Smooth muscle cell (in vitro differentiated cells): ENCODE measurements around the gene MYO18A. TPM values are rescaled to one million over a fixed set of nuclear protein-coding genes. Genes with fewer than 3 reads are reported as not detected.
"Not testable (repeated sequence)": the region's sequence is repeated elsewhere in the genome, so short reads cannot be mapped to it uniquely, and the experiment has no call there.

Experiments
- DNase-seq: peaks from one replicate; lab custom pipeline; 2025; ENCODE audit not compliant: unreplicated experiment; lab: John Stamatoyannopoulos, UW
- H2AFZ ChIP-seq: fragments of 200-600 bp; sonication (generic); 2 replicates; pipeline ENCODE4 v1.6.0; 2016; ENCODE audit warnings: antibody characterized with exemption, low read depth, mild to moderate bottlenecking
- H3F3A ChIP-seq: fragments of 200-600 bp; sonication (generic); 2 replicates; pipeline ENCODE4 v1.6.0; 2017; ENCODE audit warnings: antibody characterized with exemption, low read depth
- H3K27ac ChIP-seq: fragments of 200-600 bp; sonication (generic); 2 replicates; pipeline ENCODE4 v1.5.1; 2016; ENCODE audit warnings: low read depth, mild to moderate bottlenecking
- H3K27me3 ChIP-seq: fragments of 200-600 bp; sonication (generic); 2 replicates; pipeline ENCODE4 v1.6.1; 2016; ENCODE audit warnings: low read depth, mild to moderate bottlenecking
- H3K36me3 ChIP-seq: fragments of 200-600 bp; sonication (generic); 2 replicates; pipeline ENCODE4 v1.5.1; 2016; ENCODE audit warnings: low read depth
- H3K4me1 ChIP-seq: fragments of 200-600 bp; sonication (generic); 2 replicates; pipeline ENCODE4 v1.5.1; 2016; ENCODE audit warnings: low read depth
- H3K4me2 ChIP-seq: fragments of 200-600 bp; sonication (generic); 2 replicates; pipeline ENCODE4 v1.6.0; 2016; ENCODE audit warnings: mild to moderate bottlenecking
- H3K4me3 ChIP-seq: fragments of 200-600 bp; sonication (generic); 2 replicates; pipeline ENCODE4 v1.5.1; 2016; ENCODE audit warnings: mild to moderate bottlenecking
- H3K79me2 ChIP-seq: fragments of 200-600 bp; sonication (generic); 2 replicates; pipeline ENCODE4 v1.6.0; 2016; ENCODE audit warnings: low read depth, mild to moderate bottlenecking
- H3K9ac ChIP-seq: fragments of 200-600 bp; sonication (generic); 2 replicates; pipeline ENCODE4 v1.6.0; 2016; ENCODE audit warnings: low read depth
- H3K9me3 ChIP-seq: fragments of 200-600 bp; sonication (generic); replicated peaks from 2 replicates; pipeline ENCODE4 v1.5.1; 2016; ENCODE audit warnings: low read depth
- H4K20me1 ChIP-seq: fragments of 200-600 bp; sonication (generic); 2 replicates; pipeline ENCODE4 v1.6.0; 2016; ENCODE audit warnings: low read depth
- CTCF ChIP-seq: fragments of 200-600 bp; sonication (generic); IDR thresholded peaks from 2 replicates; pipeline ENCODE4 v1.5.1; 2017; ENCODE audit warnings: borderline replicate concordance, mild to moderate bottlenecking, antibody characterized with exemption; ENCODE audit not compliant: insufficient read depth, poor library complexity, severe bottlenecking
- WGBS: methylation state at CpG from one replicate; pipeline ENCODE4 v1.1.7; 2016; ENCODE audit warnings: low lambda C conversion rate; 5-methylcytosine and 5-hydroxymethylcytosine counted together
- polyA plus RNA-seq: library from polyadenylated mRNA; unstranded; fragments of >200 nt; fragmentation: Nextera tagmentation; extraction: Ambion mirVana; gene quantifications from 2 replicates; pipeline ENCODE4 v1.2.1, GENCODE V29; 2016
- total RNA-seq: library from RNA; depleted of rRNA; stranded (reverse); fragments of >200 nt; gene quantifications from 2 replicates; pipeline ENCODE4 v1.2.3, GENCODE V29; 2014

Gene MYO18A
- total RNA-seq (16.0 and 18.0 TPM in 2 replicates), polyA plus RNA-seq (21.2 and 22.1 TPM in 2 replicates)

GRCh38 chr17:29180034-29180787, at the start of gene MYO18A:
Gene MYO18A, minus strand, starts transcription at chr17:29180398. Its CDS starts 13,458 bp downstream, at chr17:29166940.
- Histone ChIP-seq H3K27ac (no peak within 1 kb of the TSS), H4K20me1 (peaks cover 11% of the 10 kb centered on the region), H2AFZ (peak within 1 kb of the TSS; percentile 95)

GRCh38 chr17:29225396-29225795, 45.2 kb upstream of the MYO18A start:
- Histone ChIP-seq H2AFZ (no peak overlapping the region), H3K4me1 (no peaks in the 10 kb centered on the region), H3K9me3 (no peaks in the 10 kb centered on the region), H3K4me2 (no peak overlapping the region), H3K79me2 (no peaks in the 10 kb centered on the region), H4K20me1 (no peaks in the 10 kb centered on the region), H3K36me3 (no peaks in the 10 kb centered on the region), H3K4me3 (no peak overlapping the region), H3F3A (no peaks in the 10 kb centered on the region), H3K27me3 (no peaks in the 10 kb centered on the region), H3K27ac (no peak overlapping the region), H3K9ac (no peak overlapping the region)
- DNase-seq: no peak
- no peak for TF ChIP-seq CTCF

More at GRCh38 chr17:29180034-29180787, at the start of gene MYO18A:
- Histone ChIP-seq H3K4me2 (peak within 1 kb of the TSS; percentile 94), H3K4me3 (peak within 1 kb of the TSS; percentile 66), H3K4me1 (peaks cover 15% of the 10 kb centered on the region), H3K9me3 (no peaks in the 10 kb centered on the region), H3F3A (no peaks in the 10 kb centered on the region), H3K27me3 (no peaks in the 10 kb centered on the region), H3K9ac (peak within 1 kb of the TSS; percentile 47), H3K36me3 (no peaks in the 10 kb centered on the region), H3K79me2 (peaks cover 7% of the 10 kb centered on the region)
- TF ChIP-seq CTCF: peak; percentile 70
- 4% methylated on average over 29 of the region's 76 CpGs for WGBS
- peak; percentile 61 for DNase-seq

- DNase-seq, H3K9me3 ChIP-seq, H3K79me2 ChIP-seq, H2AFZ ChIP-seq, H3K27me3 ChIP-seq, H4K20me1 ChIP-seq, H3K4me2 ChIP-seq, H3K27ac ChIP-seq, H3F3A ChIP-seq, H3K4me3 ChIP-seq, H3K36me3 ChIP-seq, H3K9ac ChIP-seq, H3K4me1 ChIP-seq: not testable (repeated sequence)
- 98% methylated on average over 11 of the region's 11 CpGs for WGBS
These were observed 41.1 kb upstream of the MYO18A start for GRCh38 chr17:29221338-29221737.

DNA sequence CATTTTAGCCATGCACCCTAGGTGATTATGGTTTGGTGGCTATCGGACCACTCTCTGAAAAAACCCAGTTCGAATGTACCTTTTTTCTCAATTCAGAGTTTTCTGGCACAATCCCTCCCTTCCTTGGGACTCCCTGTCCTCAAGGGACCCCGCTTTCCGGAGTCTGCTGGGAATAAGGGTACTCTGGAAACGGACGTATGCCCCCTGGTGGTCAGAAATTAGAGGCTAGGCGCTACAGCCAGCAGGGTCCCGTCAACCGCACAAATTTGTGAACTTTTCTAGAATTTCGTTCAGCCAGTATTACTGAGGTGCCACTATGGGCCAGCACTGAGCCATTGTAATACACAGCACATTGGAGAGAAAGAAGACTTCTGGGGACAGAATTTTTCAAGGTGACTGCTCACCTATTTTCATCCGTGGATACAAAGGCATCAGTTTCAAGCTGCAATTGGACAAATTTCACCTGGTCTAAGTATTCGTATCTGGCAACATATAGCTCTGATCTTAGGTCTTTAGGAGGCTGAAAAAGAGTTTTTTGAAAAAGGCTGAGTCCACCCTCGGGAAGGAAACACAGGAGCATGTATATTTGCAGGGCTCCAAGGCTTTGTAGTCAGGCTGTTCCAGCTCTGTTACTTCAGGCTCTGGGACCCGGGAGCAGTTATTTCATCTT, 39.3 kb upstream of the MYO18A start:
- Histone ChIP-seq H3K27ac (no peak overlapping the region), H4K20me1 (no peaks in the 10 kb centered on the region), H3K4me2 (no peak overlapping the region), H3K27me3 (no peaks in the 10 kb centered on the region), H3K9me3 (no peaks in the 10 kb centered on the region), H3K79me2 (no peaks in the 10 kb centered on the region), H3K9ac (no peak overlapping the region), H3K36me3 (no peaks in the 10 kb centered on the region), H3K4me3 (no peak overlapping the region), H3K4me1 (no peaks in the 10 kb centered on the region), H2AFZ (peak overlapping the region; percentile 44), H3F3A (no peaks in the 10 kb centered on the region)
- 23% methylated on average over 14 of the region's 14 CpGs for WGBS
- TF ChIP-seq CTCF: peak; percentile 91
- DNase-seq: peak; percentile 59
